NCI-H128 (cell line): ENCODE results near the gene APBB2.

ENCODE experiments used
- DNase-seq: peaks from one replicate; lab custom pipeline; 2025; ENCODE audit not compliant: unreplicated experiment; lab: John Stamatoyannopoulos, UW

Gene APBB2

GRCh38 chr4:41110050-41110449, 104.3 kb downstream of the APBB2 start:
- no peak for DNase-seq

DNA sequence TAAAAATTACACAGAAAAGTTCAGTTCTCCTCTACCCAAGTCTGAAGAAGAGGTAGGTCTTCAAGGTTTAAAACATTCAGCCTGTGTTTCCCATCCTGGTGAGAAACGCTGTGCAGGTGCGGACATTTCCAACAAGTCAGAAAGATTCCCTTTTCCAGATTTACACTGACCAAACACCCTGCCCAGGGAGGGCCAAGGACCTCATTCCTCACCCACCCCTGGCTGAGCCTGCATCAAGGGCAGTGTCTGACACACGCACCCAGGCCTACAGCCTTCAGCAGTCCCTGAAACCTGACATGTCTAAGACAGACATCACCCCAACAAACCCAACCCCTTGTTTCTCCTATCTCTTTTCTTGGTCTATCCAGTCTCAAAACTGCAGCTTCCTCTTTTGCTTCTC, 105.9 kb downstream of the APBB2 start:
- no peak for DNase-seq

GRCh38 chr4:41106694-41107419, 107.5 kb downstream of the APBB2 start:
- DNase-seq = no peak

GRCh38 chr4:41106081-41106480, 108.3 kb downstream of the APBB2 start:
- DNase-seq = no peak

GRCh38 chr4:41104155-41104554, 110.2 kb downstream of the APBB2 start:
- DNase-seq = no peak

GRCh38 chr4:41103657-41104056, 110.7 kb downstream of the APBB2 start:
- DNase-seq = no peak

GRCh38 chr4:41102414-41103092, 111.8 kb downstream of the APBB2 start:
- DNase-seq = peak; percentile 26

DNA sequence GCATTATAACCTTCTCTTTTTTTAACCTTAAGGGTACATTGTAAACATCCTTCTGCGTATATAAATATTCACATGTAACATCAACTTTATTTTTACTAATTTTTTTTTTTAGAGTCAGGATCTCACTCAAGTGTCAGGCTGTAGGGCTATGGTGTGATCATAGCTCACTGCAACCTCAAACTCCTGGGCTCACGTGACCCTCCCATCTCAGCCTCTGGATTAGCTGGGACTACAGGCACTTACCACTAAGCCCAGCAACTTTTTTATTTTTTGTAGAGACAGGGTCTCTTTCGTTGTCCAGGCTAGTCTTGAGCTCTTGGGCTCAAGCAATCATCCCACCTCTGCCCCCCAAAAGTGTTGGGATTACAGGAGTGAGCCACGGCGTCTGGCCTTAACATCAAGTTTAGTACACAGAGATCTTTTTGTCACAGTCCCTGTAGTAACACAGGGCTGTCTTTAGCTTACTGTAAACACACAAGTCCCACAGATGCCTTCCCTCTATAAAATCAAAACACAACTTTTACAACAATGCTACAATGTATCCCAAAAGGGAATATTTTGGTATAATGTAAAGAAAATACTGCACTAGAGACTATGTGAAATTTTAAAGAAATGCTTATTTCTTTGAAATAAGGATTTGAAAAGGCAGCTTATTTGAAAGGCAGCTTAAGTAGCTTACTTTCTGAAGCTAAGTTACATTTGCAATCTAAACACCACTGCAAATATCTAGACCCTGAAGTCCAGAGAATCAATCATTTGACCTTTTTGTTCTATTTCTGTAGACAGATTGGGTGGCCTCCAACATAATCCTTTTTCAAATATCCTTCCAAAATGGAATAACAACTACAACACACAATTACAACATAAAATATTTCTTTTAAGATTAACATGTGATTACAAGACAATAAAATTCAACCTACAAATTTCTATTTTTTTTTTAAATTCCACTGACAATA, 116.0 kb downstream of the APBB2 start:
- no peak for DNase-seq

DNA sequence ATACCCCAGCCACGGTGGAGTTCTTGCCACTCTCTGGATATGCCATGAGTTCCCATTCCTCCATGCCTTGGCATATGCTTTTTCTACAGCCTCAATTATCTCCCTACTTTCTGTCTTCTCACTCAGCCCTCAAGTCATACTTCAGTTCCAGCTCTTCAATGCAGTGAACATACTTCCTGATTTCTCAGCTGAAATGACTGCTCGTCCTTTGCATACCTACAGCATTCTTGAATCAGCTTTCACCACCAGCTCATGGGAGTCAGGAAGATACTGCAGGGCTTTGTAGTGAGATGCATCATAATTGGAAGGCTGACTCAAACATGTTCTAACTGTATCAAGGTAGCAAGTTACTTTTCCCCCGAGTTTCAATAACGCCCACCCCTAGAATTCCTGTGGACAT, 118.4 kb downstream of the APBB2 start:
- DNase-seq = no peak

GRCh38 chr4:41095192-41095872, 119.0 kb downstream of the APBB2 start:
- no peak for DNase-seq

DNA sequence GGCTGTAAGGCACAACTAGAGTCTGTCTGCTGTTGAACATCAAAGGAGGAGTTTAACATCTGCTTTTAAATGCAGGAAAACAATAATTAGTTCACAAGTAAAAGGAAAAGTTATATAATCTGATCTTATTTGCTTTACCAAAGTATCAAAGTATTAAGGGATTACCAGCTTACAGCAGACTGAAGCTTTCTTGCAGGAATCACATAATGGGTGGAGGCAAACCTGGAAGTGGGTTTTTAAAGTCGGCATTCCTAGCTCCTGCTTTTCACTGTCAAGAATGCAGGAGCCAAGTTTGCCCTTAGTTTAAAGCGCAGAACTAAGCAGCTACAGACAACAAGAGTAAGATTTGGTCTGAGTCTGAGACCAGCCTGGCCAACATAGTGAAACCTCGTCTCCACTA, 122.2 kb downstream of the APBB2 start:
- no peak for DNase-seq

DNA sequence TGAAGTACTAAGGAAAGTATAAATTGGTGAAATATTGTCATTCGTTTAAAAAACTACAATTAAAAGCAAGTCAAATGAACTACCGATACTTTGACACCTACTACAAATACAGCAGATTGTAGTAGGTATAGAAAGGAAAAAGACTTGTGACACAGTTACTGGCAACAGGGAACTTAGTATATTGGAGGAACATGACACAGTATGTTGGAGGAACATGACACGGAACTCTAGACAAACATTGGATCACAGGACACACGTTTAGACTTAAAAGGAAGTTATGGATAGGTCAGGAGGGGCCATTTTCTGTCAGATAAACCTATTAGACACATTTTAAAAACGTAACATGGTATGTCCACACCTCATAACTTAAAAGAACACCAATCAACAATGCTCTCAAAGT, 132.5 kb downstream of the APBB2 start:
- DNase-seq = no peak

DNA sequence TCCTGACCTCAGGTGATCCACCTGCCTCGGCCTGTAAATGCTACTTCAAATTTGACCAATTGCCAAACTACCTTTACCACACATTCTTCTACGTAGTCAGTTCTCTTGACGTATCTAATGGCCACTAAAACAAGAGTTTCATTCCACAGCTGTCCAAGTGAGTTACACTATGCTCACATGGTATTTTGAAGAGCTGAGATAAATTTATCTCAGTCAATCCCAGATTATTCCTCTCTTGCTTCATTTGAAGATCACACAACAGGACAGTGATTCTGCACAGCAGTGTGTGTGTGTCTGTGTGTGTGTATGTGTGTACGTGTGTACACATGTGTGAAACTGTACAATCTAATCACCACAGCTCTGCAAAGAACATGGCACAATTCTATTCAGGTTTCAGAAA, 133.4 kb downstream of the APBB2 start:
- no peak for DNase-seq

- DNase-seq = no peak
Measured at GRCh38 chr4:41079881-41080560, 134.3 kb downstream of the APBB2 start.

GRCh38 chr4:41077628-41078027, 136.7 kb downstream of the APBB2 start:
- no peak for DNase-seq

- DNase-seq = no peak
Measured at GRCh38 chr4:41076481-41076880, 137.9 kb downstream of the APBB2 start.

GRCh38 chr4:41074215-41074614, 140.1 kb downstream of the APBB2 start:
- no peak for DNase-seq

GRCh38 chr4:41072021-41072777, 142.1 kb downstream of the APBB2 start:
- DNase-seq = no peak

GRCh38 chr4:41070516-41071281, 143.6 kb downstream of the APBB2 start:
- no peak for DNase-seq
